ENCODE data around the gene IL15.

Gene IL15

DNA sequence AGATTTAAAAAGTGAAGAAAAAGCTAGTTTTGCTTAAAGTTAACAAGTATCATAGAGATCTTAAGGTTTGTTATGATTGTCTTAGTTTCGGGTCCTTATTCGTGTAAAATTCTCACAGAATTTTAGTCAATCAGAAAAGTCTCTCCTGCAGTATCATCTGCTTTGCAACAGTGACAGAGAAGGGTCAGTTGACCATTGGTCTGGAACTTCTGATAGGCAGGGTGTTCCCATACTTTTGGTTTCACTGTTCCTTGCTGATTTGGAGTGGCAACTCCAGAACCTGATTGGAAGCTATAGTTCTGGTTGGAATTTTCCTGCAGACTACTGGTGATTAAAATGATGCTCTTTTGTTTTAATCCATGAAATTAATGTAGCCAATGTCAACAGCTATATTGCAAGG lies 1.8 kb downstream of the IL15 start:
- no peak for TF ChIP-seq CTCF (IDR thresholded peaks at IDR 0.05; ENCODE audit: extremely low read depth, missing control alignments)
- DNase-seq (ENCODE audit: low spot score) = no peak

DNA sequence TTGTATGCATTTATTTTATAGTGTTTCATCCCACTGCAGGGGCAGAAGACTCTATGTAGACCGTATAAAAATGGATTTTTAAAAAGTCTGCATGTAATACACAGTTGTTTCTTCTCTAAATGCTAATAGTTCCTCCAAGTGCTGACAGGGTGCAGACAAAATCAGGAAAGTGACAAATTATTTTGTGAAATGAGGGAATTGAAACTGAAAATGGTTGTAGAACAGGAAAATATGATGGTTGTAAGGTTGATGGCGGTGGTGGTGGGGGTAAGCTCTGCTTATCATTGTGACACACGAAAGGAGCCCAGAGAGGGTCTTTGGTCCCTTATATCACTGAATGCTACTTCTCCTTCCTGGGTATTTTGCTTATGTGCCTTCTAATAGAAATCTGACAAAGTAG lies 4.3 kb downstream of the IL15 start:
- DNase-seq (ENCODE audit: low spot score) = no peak
- TF ChIP-seq CTCF (IDR thresholded peaks at IDR 0.05; ENCODE audit: extremely low read depth, missing control alignments) = no peak

DNA sequence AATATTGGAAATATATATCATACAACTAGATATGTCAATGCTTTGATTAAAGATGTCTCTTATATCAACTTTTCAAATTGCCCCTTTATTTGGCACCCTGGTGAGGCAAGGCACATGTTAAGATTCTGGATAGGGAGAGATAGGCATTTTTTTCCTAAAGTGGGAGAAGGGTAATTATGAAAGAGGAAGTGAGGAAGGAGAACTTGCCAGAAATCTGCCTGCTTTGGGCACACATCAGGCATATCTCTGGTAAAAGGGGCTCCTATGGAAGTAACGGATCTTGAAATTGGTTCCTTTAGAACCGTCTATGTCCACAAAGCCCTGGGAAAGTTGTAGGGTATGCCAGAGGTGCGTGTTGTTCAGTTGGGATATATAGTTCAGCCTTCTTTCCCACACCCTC lies 5.7 kb downstream of the IL15 start:
- DNase-seq (ENCODE audit: low spot score) = no peak
- TF ChIP-seq CTCF (IDR thresholded peaks at IDR 0.05; ENCODE audit: extremely low read depth, missing control alignments) = no peak

- DNase-seq (ENCODE audit: low spot score) = no peak
- TF ChIP-seq CTCF (IDR thresholded peaks at IDR 0.05; ENCODE audit: extremely low read depth, missing control alignments) = no peak
These were observed 6.3 kb downstream of the IL15 start for GRCh38 chr4:141642711-141643110.

DNA sequence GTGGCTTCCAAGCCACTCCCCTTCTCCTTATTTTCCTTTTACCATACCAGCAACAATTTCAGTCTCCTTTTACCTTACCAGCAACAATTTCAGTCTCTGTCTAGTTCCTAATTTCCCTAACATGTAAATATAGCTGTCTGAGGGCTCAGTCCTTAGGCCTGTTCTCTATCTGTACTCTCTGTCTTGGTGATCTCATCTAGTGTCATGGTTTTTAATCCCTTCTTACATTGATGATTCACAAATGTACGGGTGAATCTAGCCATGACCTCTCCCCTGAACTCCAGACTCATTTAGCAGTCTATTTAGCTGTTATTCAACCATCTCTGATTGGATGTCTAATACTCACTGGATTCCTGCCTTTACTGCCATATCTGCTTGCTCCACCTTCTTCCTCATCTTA lies 7.2 kb downstream of the IL15 start:
- peak; percentile 25 for DNase-seq (ENCODE audit: low spot score)

DNA sequence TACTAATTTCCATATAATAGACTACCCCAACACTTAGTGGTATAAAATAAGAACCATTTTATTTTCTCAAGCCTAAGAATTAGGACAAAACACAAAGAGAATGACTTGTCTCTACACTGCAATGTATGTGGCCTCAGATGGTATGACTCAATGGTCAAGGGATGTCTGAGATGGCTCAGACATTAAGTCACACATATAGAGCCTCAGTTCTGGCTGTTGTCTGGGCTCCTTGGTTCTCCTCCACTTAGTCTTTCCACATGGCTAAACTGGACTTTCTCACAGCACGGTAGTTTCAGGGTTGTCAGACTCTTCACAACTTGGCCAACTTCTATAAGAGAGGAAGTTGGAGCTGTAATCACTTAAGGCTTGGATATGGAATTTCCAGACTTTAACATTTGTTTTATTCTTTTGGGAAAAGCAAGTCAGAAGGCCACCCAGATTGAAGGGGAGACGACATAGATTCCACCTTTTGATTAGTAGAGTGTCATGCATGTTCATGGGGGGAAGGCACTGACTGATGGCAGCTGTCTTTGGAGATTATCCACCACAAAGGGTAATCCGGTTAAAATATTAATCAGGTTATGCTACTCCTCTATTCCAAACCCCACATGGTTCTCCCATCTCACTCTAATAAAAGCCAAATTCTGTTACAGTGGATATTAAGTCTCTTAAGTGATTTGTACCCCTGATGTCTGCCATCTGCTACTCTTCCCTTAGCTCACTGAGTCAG lies 9.4 kb downstream of the IL15 start:
- TF ChIP-seq CTCF (IDR thresholded peaks at IDR 0.05; ENCODE audit: extremely low read depth, missing control alignments) = no peak
- no peak for DNase-seq (ENCODE audit: low spot score)

More for the DNA sequence above, 7.2 kb downstream of the IL15 start:
- TF ChIP-seq CTCF (IDR thresholded peaks at IDR 0.05; ENCODE audit: extremely low read depth, missing control alignments) = no peak

- no peak for DNase-seq (ENCODE audit: low spot score)
- no peak for TF ChIP-seq CTCF (IDR thresholded peaks at IDR 0.05; ENCODE audit: extremely low read depth, missing control alignments)
These were observed 10.6 kb downstream of the IL15 start for GRCh38 chr4:141646969-141647368.
